Stimulated activated CD8-positive, alpha-beta memory T cell treated with anti-CD3 and anti-CD28 coated beads, Interleukin-12 subunit alpha, Interleukin-12 subunit beta, amount 100 ng/mL, for 1 hour (primary cell): ENCODE measurements around the gene TMEM11.
A peak's percentile ranks its signal among the peaks of the same experiment; 100 is the strongest.

Source experiments
- DNase-seq: peaks from one replicate; pipeline ENCODE4 v3.0.0-alpha.2; 2020; ENCODE audit warnings: low read depth

The TMEM11 gene

GRCh38 chr17:21214015-21214776 lies at the start of gene TMEM11:
Gene TMEM11 (minus strand): TSS chr17:21214161. CDS start chr17:21214152, 9 bp downstream.
- DNase-seq = peak; percentile 88

- DNase-seq = no peak
Measured at GRCh38 chr17:21263376-21263775, 49.4 kb upstream of the TMEM11 start.

- DNase-seq = no peak
Measured at GRCh38 chr17:21262259-21262993, 48.5 kb upstream of the TMEM11 start.

GRCh38 chr17:21258593-21258992 lies 44.6 kb upstream of the TMEM11 start:
- no peak for DNase-seq

GRCh38 chr17:21253646-21254441 lies 39.9 kb upstream of the TMEM11 start:
- DNase-seq = no peak

GRCh38 chr17:21252796-21253645 lies 39.1 kb upstream of the TMEM11 start, which contains the start of gene NATD1:
Gene NATD1 (minus strand): TSS chr17:21253410. CDS start chr17:21253264, 146 bp downstream.
- DNase-seq = peak; percentile 67

- no peak for DNase-seq
Measured at GRCh38 chr17:21252289-21252795, 38.4 kb upstream of the TMEM11 start.

- DNase-seq = no peak
Measured at GRCh38 chr17:21251337-21252010, 37.5 kb upstream of the TMEM11 start.

GRCh38 chr17:21250854-21251253 lies 36.9 kb upstream of the TMEM11 start:
- no peak for DNase-seq

GRCh38 chr17:21249920-21250703 lies 36.2 kb upstream of the TMEM11 start:
- no peak for DNase-seq

- no peak for DNase-seq
Measured at GRCh38 chr17:21249086-21249795, 35.3 kb upstream of the TMEM11 start.

GRCh38 chr17:21248500-21248899 lies 34.5 kb upstream of the TMEM11 start:
- DNase-seq = no peak

- no peak for DNase-seq
Measured at GRCh38 chr17:21247552-21248258, 33.7 kb upstream of the TMEM11 start.

- no peak for DNase-seq
Measured at GRCh38 chr17:21246698-21247097, 32.7 kb upstream of the TMEM11 start.

- no peak for DNase-seq
Measured at GRCh38 chr17:21245639-21246084, 31.7 kb upstream of the TMEM11 start.

- DNase-seq = no peak
Measured at GRCh38 chr17:21243516-21244303, 29.7 kb upstream of the TMEM11 start.

- no peak for DNase-seq
Measured at GRCh38 chr17:21242780-21243515, 29.0 kb upstream of the TMEM11 start.
